ENCODE measurements around the gene EXD2. TPM values are rescaled to one million over a fixed set of nuclear protein-coding genes. Genes with fewer than 3 reads are reported as not detected.

Gene EXD2
- total and polyA plus RNA-seq, 10 of the 15 experiments (the other 5 are each of a cell fraction or from before 2014, with no cell fraction given) = 1.0 to 12.4 (median 4.6) TPM

DNA sequence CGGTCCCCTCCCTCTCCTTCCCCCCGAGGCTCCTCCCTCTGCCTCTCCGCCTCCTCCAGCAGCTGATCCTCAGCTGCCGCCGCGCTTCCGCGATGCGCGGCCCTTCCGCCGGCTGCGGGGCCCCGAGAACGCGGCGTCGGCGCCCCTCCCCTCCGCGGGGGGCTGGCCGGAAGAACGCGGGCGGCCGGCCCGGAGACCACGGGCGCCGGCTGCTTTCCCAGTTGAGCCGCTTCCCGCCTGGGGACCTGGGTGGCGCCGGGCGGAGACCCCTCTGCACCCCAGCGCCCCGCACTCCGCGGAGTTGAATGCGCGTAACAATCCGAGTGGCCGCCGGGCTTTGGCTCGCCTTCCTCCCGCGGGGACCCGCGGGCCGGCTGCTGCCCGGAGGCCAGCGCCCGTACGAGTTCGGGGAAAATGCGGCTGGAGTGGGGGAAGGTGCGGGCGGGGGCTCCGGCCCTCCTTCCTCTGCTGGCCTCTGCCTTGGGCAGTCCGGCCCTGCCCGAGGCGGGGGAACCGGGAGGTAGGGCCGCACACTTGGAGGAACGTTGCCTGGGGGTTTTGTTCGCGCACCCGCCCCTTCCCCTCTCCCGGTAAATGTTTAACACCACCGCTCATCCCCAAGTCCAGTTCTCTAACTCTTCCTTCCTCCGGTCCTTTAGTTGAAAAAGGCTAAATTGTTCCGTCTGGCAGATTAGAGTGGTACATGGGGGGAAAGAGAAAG is 38.0 kb upstream of the EXD2 start (continued):
- TF ChIP-seq, protein P1, sequence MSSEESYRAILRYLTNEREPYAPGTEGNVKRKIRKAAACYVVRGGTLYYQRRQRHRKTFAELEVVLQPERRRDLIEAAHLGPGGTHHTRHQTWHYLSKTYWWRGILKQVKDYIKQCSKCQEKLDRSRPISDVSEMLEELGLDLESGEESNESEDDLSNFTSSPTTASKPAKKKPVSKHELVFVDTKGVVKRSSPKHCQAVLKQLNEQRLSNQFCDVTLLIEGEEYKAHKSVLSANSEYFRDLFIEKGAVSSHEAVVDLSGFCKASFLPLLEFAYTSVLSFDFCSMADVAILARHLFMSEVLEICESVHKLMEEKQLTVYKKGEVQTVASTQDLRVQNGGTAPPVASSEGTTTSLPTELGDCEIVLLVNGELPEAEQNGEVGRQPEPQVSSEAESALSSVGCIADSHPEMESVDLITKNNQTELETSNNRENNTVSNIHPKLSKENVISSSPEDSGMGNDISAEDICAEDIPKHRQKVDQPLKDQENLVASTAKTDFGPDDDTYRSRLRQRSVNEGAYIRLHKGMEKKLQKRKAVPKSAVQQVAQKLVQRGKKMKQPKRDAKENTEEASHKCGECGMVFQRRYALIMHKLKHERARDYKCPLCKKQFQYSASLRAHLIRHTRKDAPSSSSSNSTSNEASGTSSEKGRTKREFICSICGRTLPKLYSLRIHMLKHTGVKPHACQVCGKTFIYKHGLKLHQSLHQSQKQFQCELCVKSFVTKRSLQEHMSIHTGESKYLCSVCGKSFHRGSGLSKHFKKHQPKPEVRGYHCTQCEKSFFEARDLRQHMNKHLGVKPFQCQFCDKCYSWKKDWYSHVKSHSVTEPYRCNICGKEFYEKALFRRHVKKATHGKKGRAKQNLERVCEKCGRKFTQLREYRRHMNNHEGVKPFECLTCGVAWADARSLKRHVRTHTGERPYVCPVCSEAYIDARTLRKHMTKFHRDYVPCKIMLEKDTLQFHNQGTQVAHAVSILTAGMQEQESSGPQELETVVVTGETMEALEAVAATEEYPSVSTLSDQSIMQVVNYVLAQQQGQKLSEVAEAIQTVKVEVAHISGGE (CRISPR knock-in tag; IDR thresholded peaks at IDR 0.05) = no peak
- no peak for TF ChIP-seq SREBF1 (IDR thresholded peaks at IDR 0.05; ENCODE audit: low read length)
- TF ChIP-seq, protein P2, sequence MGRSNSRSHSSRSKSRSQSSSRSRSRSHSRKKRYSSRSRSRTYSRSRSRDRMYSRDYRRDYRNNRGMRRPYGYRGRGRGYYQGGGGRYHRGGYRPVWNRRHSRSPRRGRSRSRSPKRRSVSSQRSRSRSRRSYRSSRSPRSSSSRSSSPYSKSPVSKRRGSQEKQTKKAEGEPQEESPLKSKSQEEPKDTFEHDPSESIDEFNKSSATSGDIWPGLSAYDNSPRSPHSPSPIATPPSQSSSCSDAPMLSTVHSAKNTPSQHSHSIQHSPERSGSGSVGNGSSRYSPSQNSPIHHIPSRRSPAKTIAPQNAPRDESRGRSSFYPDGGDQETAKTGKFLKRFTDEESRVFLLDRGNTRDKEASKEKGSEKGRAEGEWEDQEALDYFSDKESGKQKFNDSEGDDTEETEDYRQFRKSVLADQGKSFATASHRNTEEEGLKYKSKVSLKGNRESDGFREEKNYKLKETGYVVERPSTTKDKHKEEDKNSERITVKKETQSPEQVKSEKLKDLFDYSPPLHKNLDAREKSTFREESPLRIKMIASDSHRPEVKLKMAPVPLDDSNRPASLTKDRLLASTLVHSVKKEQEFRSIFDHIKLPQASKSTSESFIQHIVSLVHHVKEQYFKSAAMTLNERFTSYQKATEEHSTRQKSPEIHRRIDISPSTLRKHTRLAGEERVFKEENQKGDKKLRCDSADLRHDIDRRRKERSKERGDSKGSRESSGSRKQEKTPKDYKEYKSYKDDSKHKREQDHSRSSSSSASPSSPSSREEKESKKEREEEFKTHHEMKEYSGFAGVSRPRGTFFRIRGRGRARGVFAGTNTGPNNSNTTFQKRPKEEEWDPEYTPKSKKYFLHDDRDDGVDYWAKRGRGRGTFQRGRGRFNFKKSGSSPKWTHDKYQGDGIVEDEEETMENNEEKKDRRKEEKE (IDR thresholded peaks at IDR 0.05) = no peak
- TF ChIP-seq LARP7 (IDR thresholded peaks at IDR 0.05) = peak; percentile 92
- TF ChIP-seq NFYB (IDR thresholded peaks at IDR 0.05; ENCODE audit: insufficient read depth, low read depth, low read length) = no peak
- no peak for TF ChIP-seq CHD4 (IDR thresholded peaks at IDR 0.05)
- TF ChIP-seq SIN3A (IDR thresholded peaks at IDR 0.05; ENCODE audit: low read depth, low read length) = peak; percentile 92
- TF ChIP-seq FOXM1 (IDR thresholded peaks at IDR 0.05; ENCODE audit: low read depth, low read length) = no peak
- no peak for TF ChIP-seq HDGF (IDR thresholded peaks at IDR 0.05)
- TF ChIP-seq SUPT20H (IDR thresholded peaks at IDR 0.05; ENCODE audit: borderline replicate concordance, control insufficient read depth, low read depth, low read length) = no peak
- no peak for TF ChIP-seq RAD21 (IDR thresholded peaks at IDR 0.05; ENCODE audit: insufficient read depth, low read depth, low read length)
- 0 out of 2 replicates have a peak, but pooled peaks have one; percentile 2 for TF ChIP-seq YY1 (IDR thresholded peaks at IDR 0.05; ENCODE audit: low read depth, low read length)
- peak; percentile 82 for TF ChIP-seq TCF3 (IDR thresholded peaks at IDR 0.05; ENCODE audit: borderline replicate concordance, insufficient read depth, low read depth, low read length)
- no peak for TF ChIP-seq NBN (IDR thresholded peaks at IDR 0.05)
- 0 out of 2 replicates have a peak, but pooled peaks have one; percentile 9 for TF ChIP-seq GABPA (IDR thresholded peaks at IDR 0.05; ENCODE audit: low read depth)
- no peak; the same call in 1 of the 2 replicates for TF ChIP-seq HCFC1 (IDR thresholded peaks at IDR 0.05; ENCODE audit: low read length)
- TF ChIP-seq, protein P3, sequence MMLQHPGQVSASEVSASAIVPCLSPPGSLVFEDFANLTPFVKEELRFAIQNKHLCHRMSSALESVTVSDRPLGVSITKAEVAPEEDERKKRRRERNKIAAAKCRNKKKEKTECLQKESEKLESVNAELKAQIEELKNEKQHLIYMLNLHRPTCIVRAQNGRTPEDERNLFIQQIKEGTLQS (IDR thresholded peaks at IDR 0.05; ENCODE audit: borderline replicate concordance, extremely low read depth, low read depth, low read length) = no peak
- TF ChIP-seq ZZZ3 (IDR thresholded peaks at IDR 0.05; ENCODE audit: control insufficient read depth, insufficient read length, low read depth) = no peak
- TF ChIP-seq POLR2AphosphoS5 (IDR thresholded peaks at IDR 0.05; ENCODE audit: low read length) = no peak
- TF ChIP-seq BMI1 (IDR thresholded peaks at IDR 0.05; ENCODE audit: borderline replicate concordance) = no peak
- TF ChIP-seq EP300 (IDR thresholded peaks at IDR 0.05; ENCODE audit: borderline replicate concordance in 1 of 2, control insufficient read depth in 1 of 2, low read depth in 2 of 2, low read length in 2 of 2) = no peak
- no peak for TF ChIP-seq EZH2 (IDR thresholded peaks at IDR 0.05; ENCODE audit: borderline replicate concordance, control insufficient read depth, low read depth, low read length)
